MM.1S (cell line): ENCODE measurements around the gene LPIN1.

Experiments
- DNase-seq: peaks from one replicate; pipeline ENCODE4 v3.0.0-alpha.2; 2015
- H2AFZ ChIP-seq: fragments of 300-600 bp; sonication (generic); 2 replicates; pipeline ENCODE4 v1.6.0; 2016; ENCODE audit warnings: antibody characterized with exemption, low read length
- H3F3A ChIP-seq: fragments of 300-600 bp; sonication (generic); 2 replicates; pipeline ENCODE4 v1.6.1; 2016; ENCODE audit warnings: mild to moderate bottlenecking, antibody characterized with exemption, low read length, moderate library complexity, mixed read lengths; ENCODE audit not compliant: insufficient read depth
- H3K27ac ChIP-seq: fragments of 300-600 bp; sonication (generic); 2 replicates; pipeline ENCODE4 v1.5.1; 2016; ENCODE audit warnings: mild to moderate bottlenecking, low read length
- H3K27me3 ChIP-seq: fragments of 300-600 bp; sonication (generic); replicated peaks from 2 replicates; pipeline ENCODE4 v1.6.0; 2016; ENCODE audit warnings: low read length; ENCODE audit not compliant: insufficient read depth
- H3K36me3 ChIP-seq: fragments of 300-600 bp; sonication (generic); replicated peaks from 2 replicates; pipeline ENCODE4 v1.6.1; 2016; ENCODE audit warnings: mild to moderate bottlenecking, low read length, mixed read lengths; ENCODE audit not compliant: insufficient read depth
- H3K4me1 ChIP-seq: fragments of 300-600 bp; sonication (generic); 2 replicates; pipeline ENCODE4 v1.6.1; 2016; ENCODE audit warnings: low read length, mixed read lengths
- H3K4me2 ChIP-seq: fragments of 300-600 bp; sonication (generic); 2 replicates; pipeline ENCODE4 v1.6.0; 2016; ENCODE audit warnings: low read depth, low read length
- H3K4me3 ChIP-seq: fragments of 300-600 bp; sonication (generic); 2 replicates; pipeline ENCODE4 v1.5.1; 2016; ENCODE audit warnings: low read length, mixed read lengths
- H3K79me2 ChIP-seq: fragments of 300-600 bp; sonication (generic); 2 replicates; pipeline ENCODE4 v1.6.1; 2016; ENCODE audit warnings: mixed run types, low read length, mixed read lengths
- H3K9ac ChIP-seq: fragments of 300-600 bp; sonication (generic); 2 replicates; pipeline ENCODE4 v1.6.1; 2016; ENCODE audit warnings: low read length, mixed read lengths
- H3K9me2 ChIP-seq: fragments of 300-600 bp; sonication (generic); replicated peaks from 2 replicates; pipeline ENCODE4 v1.6.1; 2016; ENCODE audit warnings: mild to moderate bottlenecking, low read length, mixed read lengths; ENCODE audit not compliant: insufficient read depth
- H3K9me3 ChIP-seq: fragments of 300-600 bp; sonication (generic); replicated peaks from 2 replicates; pipeline ENCODE4 v1.6.1; 2016; ENCODE audit warnings: mild to moderate bottlenecking, low read length, mixed read lengths; ENCODE audit not compliant: insufficient read depth
- H4K20me1 ChIP-seq: fragments of 300-600 bp; sonication (generic); 2 replicates; pipeline ENCODE4 v1.6.1; 2016; ENCODE audit warnings: mild to moderate bottlenecking, low read length, moderate library complexity, mixed read lengths; ENCODE audit not compliant: insufficient read depth
- CTCF ChIP-seq: fragments of 300-600 bp; sonication (generic); IDR thresholded peaks from 2 replicates; pipeline ENCODE4 v1.5.1; 2016; ENCODE audit warnings: antibody characterized with exemption, low read length, mixed read lengths
- EZH2 ChIP-seq: fragments of 300-600 bp; sonication (generic); optimal IDR thresholded peaks from 2 replicates; pipeline ENCODE3; 2017; ENCODE audit warnings: low read depth, mild to moderate bottlenecking, antibody characterized with exemption, low read length, mixed read lengths
- EZH2phosphoT487 ChIP-seq: fragments of 300-600 bp; sonication (generic); IDR thresholded peaks from 2 replicates; pipeline ENCODE4 v1.6.1; 2018; ENCODE audit warnings: antibody characterized with exemption, low read length

Gene LPIN1

GRCh38 chr2:11711354-11711716 is 35.1 kb upstream of the LPIN1 start:
- no peak overlapping the region for H3K4me2 ChIP-seq
- no peak for DNase-seq

DNA sequence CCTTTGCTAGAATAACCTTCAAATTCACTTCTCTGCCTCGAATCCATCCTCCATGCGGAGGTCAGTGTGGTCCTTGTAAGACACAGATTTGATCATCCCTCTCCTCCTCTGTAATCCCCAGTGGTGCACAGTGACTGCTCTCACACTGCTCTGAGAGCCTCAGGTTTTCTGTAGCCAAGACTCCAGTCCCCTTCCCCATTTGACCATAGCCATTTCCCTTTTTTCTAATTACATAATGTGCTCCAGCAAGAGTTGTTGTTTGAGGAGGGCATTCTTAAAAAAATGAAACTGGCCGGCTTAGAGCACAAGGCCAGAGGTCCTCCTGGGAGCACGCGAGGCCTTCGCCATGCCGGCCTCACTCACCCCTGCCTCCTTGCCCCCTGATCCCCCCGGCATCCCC is 34.7 kb upstream of the LPIN1 start:
- H3K27me3 ChIP-seq = no peaks in the 10 kb centered on the region
- no peaks in the 10 kb centered on the region for H3K9me2 ChIP-seq
- no peak overlapping the region for H3K9ac ChIP-seq
- no peak overlapping the region for H3K4me3 ChIP-seq
- no peaks in the 10 kb centered on the region for H3K79me2 ChIP-seq
- no peak overlapping the region for H3K27ac ChIP-seq
- no peaks in the 10 kb centered on the region for H3F3A ChIP-seq
- TF ChIP-seq CTCF (no peak), EZH2phosphoT487 (no peak), EZH2 (no peak)
- H3K36me3 ChIP-seq = no peaks in the 10 kb centered on the region
- no peaks in the 10 kb centered on the region for H3K4me1 ChIP-seq
- H4K20me1 ChIP-seq = no peaks in the 10 kb centered on the region
- DNase-seq = no peak
- H3K9me3 ChIP-seq = no peaks in the 10 kb centered on the region
- H3K4me2 ChIP-seq = no peak overlapping the region
- H2AFZ ChIP-seq = no peak overlapping the region

More at GRCh38 chr2:11711354-11711716, 35.1 kb upstream of the LPIN1 start:
- Histone ChIP-seq H3K27ac (no peak overlapping the region), H3K9me3 (no peaks in the 10 kb centered on the region), H3F3A (no peaks in the 10 kb centered on the region), H2AFZ (no peak overlapping the region), H3K27me3 (no peaks in the 10 kb centered on the region), H3K4me3 (no peak overlapping the region), H4K20me1 (no peaks in the 10 kb centered on the region), H3K4me1 (no peaks in the 10 kb centered on the region), H3K36me3 (no peaks in the 10 kb centered on the region), H3K9me2 (no peaks in the 10 kb centered on the region), H3K9ac (no peak overlapping the region), H3K79me2 (no peaks in the 10 kb centered on the region)
- TF ChIP-seq CTCF (no peak), EZH2 (no peak), EZH2phosphoT487 (no peak)

DNA sequence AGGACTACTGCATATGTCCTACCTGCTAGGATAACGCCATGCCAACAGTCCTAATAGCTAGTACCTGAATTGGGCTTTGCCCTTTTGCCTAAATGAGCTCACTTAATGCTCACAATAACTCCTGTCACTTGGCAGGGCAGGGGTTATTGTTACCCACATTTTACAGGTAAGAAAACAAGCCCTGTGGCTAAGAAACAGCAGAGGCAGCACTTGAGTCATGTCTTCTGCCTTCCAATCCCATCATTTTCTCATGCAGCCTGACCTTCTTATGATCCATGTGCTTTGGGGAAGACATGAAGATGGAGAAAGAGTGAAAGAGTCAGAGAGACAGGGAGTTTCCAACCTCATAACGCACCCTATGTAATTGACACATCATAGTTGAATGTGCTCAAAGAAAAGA is 33.6 kb upstream of the LPIN1 start:
- no peaks in the 10 kb centered on the region for H3K27me3 ChIP-seq
- H3K9me3 ChIP-seq = no peaks in the 10 kb centered on the region
- DNase-seq = no peak
- no peaks in the 10 kb centered on the region for H3K9me2 ChIP-seq
- H3K36me3 ChIP-seq = no peaks in the 10 kb centered on the region
- no peaks in the 10 kb centered on the region for H3K79me2 ChIP-seq
- no peak overlapping the region for H3K4me3 ChIP-seq
- no peak overlapping the region for H3K27ac ChIP-seq
- H2AFZ ChIP-seq = no peak overlapping the region
- no peak overlapping the region for H3K4me2 ChIP-seq
- no peak overlapping the region for H3K9ac ChIP-seq
- no peak for TF ChIP-seq EZH2
- TF ChIP-seq EZH2phosphoT487 = no peak
- TF ChIP-seq CTCF = no peak
- H3F3A ChIP-seq = no peaks in the 10 kb centered on the region
- H3K4me1 ChIP-seq = no peaks in the 10 kb centered on the region; the same call in 1 of the 2 replicates
- H4K20me1 ChIP-seq = no peaks in the 10 kb centered on the region

DNA sequence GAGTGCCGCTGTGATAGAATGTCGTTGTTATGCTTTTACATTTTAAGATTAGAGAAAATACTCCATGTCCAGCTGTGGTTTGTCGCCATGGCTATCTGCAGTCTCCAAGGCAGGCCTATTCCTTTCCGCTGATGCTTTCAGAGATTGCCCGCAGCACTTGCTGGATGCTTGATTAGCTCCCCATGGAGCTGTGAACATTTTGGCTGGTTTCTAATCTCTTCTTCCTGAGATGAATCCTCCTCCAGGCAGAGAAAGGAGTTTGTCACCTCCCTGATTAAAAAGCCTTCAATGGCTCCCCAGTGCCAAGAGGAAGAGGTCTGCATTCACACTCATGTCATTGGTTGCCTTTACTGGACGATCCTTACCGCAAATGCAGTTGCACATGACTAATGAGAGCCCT is 32.6 kb upstream of the LPIN1 start:
- H4K20me1 ChIP-seq = no peaks in the 10 kb centered on the region
- TF ChIP-seq EZH2phosphoT487 = no peak
- no peak for TF ChIP-seq CTCF
- DNase-seq = no peak
- H3K9ac ChIP-seq = no peak overlapping the region
- no peaks in the 10 kb centered on the region for H3K36me3 ChIP-seq
- H3K9me2 ChIP-seq = no peaks in the 10 kb centered on the region
- H3K4me2 ChIP-seq = no peak overlapping the region
- H3K27me3 ChIP-seq = no peaks in the 10 kb centered on the region
- no peak overlapping the region for H3K4me3 ChIP-seq
- H3K27ac ChIP-seq = no peak overlapping the region
- no peak overlapping the region for H2AFZ ChIP-seq
- H3K79me2 ChIP-seq = no peaks in the 10 kb centered on the region
- no peaks in the 10 kb centered on the region for H3K9me3 ChIP-seq
- no peaks in the 10 kb centered on the region; the same call in 1 of the 2 replicates for H3K4me1 ChIP-seq
- H3F3A ChIP-seq = no peaks in the 10 kb centered on the region
